Epithelial cell of esophagus (primary cell): ENCODE measurements around the gene KSR2.

ENCODE experiments used
- DNase-seq: peaks from one replicate; pipeline ENCODE4 v3.0.0; 2010; ENCODE audit warnings: low read depth
- H3K4me3 ChIP-seq: 2 replicates; pipeline ENCODE4 v1.5.1; 2011; ENCODE audit warnings: mild to moderate bottlenecking, low read length, control low read depth
- TF ChIP-seq, protein P1 (sequence below): IDR thresholded peaks from 2 replicates; pipeline ENCODE4 v1.5.1; 2011; ENCODE audit warnings: low read depth, mild to moderate bottlenecking, low read length, control low read depth, inconsistent platforms; ENCODE audit not compliant: insufficient read depth; ENCODE audit errors: missing control alignments

The KSR2 gene

GRCh38 chr12:117459229-117459628, 509.6 kb downstream of the KSR2 start:
- H3K4me3 ChIP-seq, result no peak overlapping the region
- no peak for DNase-seq
- TF ChIP-seq, protein P1, sequence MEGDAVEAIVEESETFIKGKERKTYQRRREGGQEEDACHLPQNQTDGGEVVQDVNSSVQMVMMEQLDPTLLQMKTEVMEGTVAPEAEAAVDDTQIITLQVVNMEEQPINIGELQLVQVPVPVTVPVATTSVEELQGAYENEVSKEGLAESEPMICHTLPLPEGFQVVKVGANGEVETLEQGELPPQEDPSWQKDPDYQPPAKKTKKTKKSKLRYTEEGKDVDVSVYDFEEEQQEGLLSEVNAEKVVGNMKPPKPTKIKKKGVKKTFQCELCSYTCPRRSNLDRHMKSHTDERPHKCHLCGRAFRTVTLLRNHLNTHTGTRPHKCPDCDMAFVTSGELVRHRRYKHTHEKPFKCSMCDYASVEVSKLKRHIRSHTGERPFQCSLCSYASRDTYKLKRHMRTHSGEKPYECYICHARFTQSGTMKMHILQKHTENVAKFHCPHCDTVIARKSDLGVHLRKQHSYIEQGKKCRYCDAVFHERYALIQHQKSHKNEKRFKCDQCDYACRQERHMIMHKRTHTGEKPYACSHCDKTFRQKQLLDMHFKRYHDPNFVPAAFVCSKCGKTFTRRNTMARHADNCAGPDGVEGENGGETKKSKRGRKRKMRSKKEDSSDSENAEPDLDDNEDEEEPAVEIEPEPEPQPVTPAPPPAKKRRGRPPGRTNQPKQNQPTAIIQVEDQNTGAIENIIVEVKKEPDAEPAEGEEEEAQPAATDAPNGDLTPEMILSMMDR, result no peak

- TF ChIP-seq, protein P1, result no peak
- H3K4me3 ChIP-seq, result no peak overlapping the region
These were observed 511.6 kb downstream of the KSR2 start for GRCh38 chr12:117457189-117457588.

DNA sequence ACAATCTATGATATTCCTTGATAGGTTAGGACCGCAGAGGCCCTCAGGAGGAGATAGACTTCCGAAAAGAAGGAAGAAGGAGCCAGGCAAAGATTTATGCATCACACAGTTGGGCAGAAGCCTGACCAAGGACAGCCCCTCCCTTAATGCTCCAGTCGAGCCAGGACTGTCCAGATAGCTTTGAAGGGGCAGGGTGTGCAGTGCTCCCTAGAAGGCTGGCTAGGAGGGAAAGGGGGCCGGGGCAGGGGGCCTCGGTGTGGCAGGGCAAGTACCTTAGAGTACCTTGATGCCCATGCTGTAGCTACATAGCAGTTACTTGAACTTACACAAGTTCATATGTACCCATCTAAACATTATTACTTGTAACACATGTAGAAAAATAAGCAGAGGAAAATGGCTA, 512.7 kb downstream of the KSR2 start:
- DNase-seq, result no peak
- H3K4me3 ChIP-seq, result no peak overlapping the region
- TF ChIP-seq, protein P1, result no peak

More at GRCh38 chr12:117457189-117457588, 511.6 kb downstream of the KSR2 start:
- DNase-seq, result no peak

DNA sequence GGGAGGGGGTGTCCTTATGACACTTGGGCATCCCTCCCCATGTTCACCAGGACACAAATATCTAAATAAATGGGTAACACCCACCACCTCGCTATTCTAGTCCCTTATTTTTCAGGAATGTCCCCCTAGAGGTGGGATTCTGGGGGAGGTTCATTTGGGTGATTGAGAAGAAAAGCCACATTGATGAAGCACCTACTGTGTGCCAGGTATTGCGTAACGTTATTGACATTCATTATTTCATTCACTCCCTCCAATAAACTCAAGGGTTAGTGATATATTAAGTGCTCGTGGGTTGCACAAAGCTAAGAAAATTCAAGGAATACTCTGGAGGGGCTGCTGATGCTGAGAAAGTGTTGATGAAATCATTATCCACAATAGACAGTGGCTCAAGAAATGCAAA, 514.8 kb downstream of the KSR2 start:
- no peak overlapping the region for H3K4me3 ChIP-seq
- DNase-seq, result no peak
- TF ChIP-seq, protein P1, result no peak

DNA sequence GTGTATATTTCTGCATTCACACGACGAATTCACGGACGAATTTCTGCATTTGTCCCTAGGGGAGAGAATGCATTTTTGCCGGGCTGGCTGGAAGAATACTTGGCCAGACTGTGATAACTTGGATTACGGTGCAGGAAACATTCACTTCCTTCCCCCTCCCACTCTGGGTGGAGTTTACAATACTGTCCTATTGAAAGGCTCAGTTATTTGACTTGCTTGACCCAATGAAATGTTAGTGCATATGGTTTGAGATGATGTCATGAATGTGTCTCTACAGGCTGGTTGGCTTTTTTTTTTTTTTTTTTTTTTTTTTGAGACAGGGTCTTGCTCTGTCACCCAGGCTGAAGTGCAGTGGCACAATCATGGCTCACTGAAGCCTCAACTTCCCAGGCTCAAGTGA, 516.7 kb downstream of the KSR2 start:
- TF ChIP-seq, protein P1, result no peak

GRCh38 chr12:117450209-117450608, 518.6 kb downstream of the KSR2 start:
- no peak overlapping the region for H3K4me3 ChIP-seq
- TF ChIP-seq, protein P1, result no peak
- no peak for DNase-seq

More for the DNA sequence above, 516.7 kb downstream of the KSR2 start:
- no peak overlapping the region for H3K4me3 ChIP-seq
- no peak for DNase-seq

DNA sequence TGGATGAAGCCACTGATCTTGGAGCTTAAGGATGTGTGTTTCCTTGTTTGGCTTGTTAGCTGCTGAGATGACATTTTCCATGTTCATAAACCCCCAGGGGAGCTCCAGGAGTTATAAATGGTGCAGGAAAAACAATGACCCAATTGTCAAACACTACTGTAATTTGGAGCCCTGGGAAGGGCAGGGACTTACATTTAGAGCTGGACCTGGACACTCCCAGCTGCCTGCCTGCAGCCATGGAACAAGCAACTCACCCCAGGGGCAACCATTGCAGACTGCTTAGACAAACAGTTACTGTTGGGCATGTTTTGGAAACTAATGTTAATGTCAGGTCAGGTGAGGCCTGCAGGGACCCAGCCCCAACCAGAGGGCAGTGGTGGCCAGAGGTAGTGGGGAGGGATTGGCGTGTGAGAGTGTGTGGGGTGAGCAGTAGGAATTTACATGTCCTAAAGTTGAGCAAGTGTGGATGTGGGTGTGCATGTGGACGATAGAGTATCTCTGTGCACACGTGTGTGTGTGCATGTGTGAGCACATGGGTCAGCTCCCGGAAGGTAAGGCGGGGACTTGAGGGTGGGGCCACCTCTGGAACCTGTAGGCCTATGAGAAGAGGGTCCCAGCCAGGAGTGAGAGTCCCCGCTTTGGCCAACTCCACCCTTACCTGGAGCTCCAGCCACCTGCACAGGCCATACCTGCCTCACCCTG, 521.0 kb downstream of the KSR2 start:
- no peak overlapping the region for H3K4me3 ChIP-seq
- TF ChIP-seq, protein P1, result no peak
- DNase-seq, result no peak
